Mesendoderm (in vitro differentiated cells): Measurements from ENCODE around the gene C3orf18. TPM values are rescaled to one million over a fixed set of nuclear protein-coding genes. Genes with fewer than 3 reads are reported as not detected.

Experiments
- DNase-seq: peaks from one replicate; pipeline ENCODE4 v3.0.0; 2013
- H2AK5ac ChIP-seq: 2 replicates; pipeline ENCODE4 v1.6.1; 2013; ENCODE audit warnings: low read length, inconsistent platforms
- H2BK120ac ChIP-seq: 2 replicates; pipeline ENCODE4 v1.6.1; 2013; ENCODE audit warnings: low read depth, mild to moderate bottlenecking, low read length, moderate library complexity, mixed read lengths
- H2BK15ac ChIP-seq: replicated peaks from 2 replicates; pipeline ENCODE4 v1.6.1; 2013; ENCODE audit warnings: low read depth, mild to moderate bottlenecking, moderate library complexity
- H2BK5ac ChIP-seq: 2 replicates; pipeline ENCODE4 v1.6.1; 2013; ENCODE audit warnings: low read length, inconsistent platforms
- H3K18ac ChIP-seq: 2 replicates; pipeline ENCODE4 v1.6.1; 2013; ENCODE audit warnings: mild to moderate bottlenecking, low read length, mixed read lengths
- H3K23ac ChIP-seq: one replicate; pipeline ENCODE4 v1.6.1; 2013; ENCODE audit warnings: low read length
- H3K27ac ChIP-seq: 2 replicates; pipeline ENCODE4 v1.5.1; 2013; ENCODE audit warnings: low read depth, mild to moderate bottlenecking, inconsistent platforms, low read length, moderate library complexity
- H3K27me3 ChIP-seq: 2 replicates; pipeline ENCODE4 v1.6.1; 2013; ENCODE audit warnings: low read length, control low read depth, mild to moderate bottlenecking, inconsistent platforms; ENCODE audit not compliant: insufficient read depth, poor library complexity
- H3K36me3 ChIP-seq: 2 replicates; pipeline ENCODE4 v1.6.1; 2013; ENCODE audit warnings: low read length, inconsistent platforms; ENCODE audit not compliant: control insufficient read depth, insufficient read depth
- H3K4ac ChIP-seq: one replicate; pipeline ENCODE4 v1.6.1; 2013; ENCODE audit warnings: low read depth, mild to moderate bottlenecking, low read length, moderate library complexity
- H3K4me1 ChIP-seq: 2 replicates; pipeline ENCODE4 v1.6.1; 2013; ENCODE audit warnings: low read depth, low read length, inconsistent platforms; ENCODE audit not compliant: control insufficient read depth
- H3K4me2 ChIP-seq: 2 replicates; pipeline ENCODE4 v1.6.1; 2013; ENCODE audit warnings: low read length
- H3K4me3 ChIP-seq: 2 replicates; pipeline ENCODE4 v1.5.1; 2013; ENCODE audit warnings: mild to moderate bottlenecking, low read length
- H3K56ac ChIP-seq: one replicate; pipeline ENCODE4 v1.6.1; 2013; ENCODE audit warnings: low read length
- H3K79me1 ChIP-seq: 2 replicates; pipeline ENCODE4 v1.6.1; 2013; ENCODE audit warnings: low read length, inconsistent platforms
- H3K79me2 ChIP-seq: 2 replicates; pipeline ENCODE4 v1.6.1; 2013; ENCODE audit warnings: mild to moderate bottlenecking, low read length; ENCODE audit not compliant: control insufficient read depth, insufficient read depth
- H3K9ac ChIP-seq: 2 replicates; pipeline ENCODE4 v1.6.1; 2013; ENCODE audit warnings: low read length, inconsistent platforms
- H4K5ac ChIP-seq: one replicate; pipeline ENCODE4 v1.6.1; 2013; ENCODE audit warnings: low read length
- H4K8ac ChIP-seq: one replicate; pipeline ENCODE4 v1.6.1; 2013; ENCODE audit warnings: low read depth, mild to moderate bottlenecking, control low read depth, low read length, moderate library complexity
- WGBS: extraction: QIAGEN DNeasy Blood & Tissue Kit; methylation state at CpG from one replicate; pipeline ENCODE4 v1.1.7; 2013; ENCODE audit warnings: low lambda C conversion rate, missing lambda C conversion rate; ENCODE audit not compliant: insufficient coverage; ENCODE audit errors: extremely low coverage; 5-methylcytosine and 5-hydroxymethylcytosine counted together
- polyA plus RNA-seq, 2 experiments: library from polyadenylated mRNA; stranded (reverse); fragments of 200-250 nt; gene quantifications; one replicate each; pipeline ENCODE4 v1.2.3, GENCODE V29; 2013

C3orf18 gene
- polyA plus RNA-seq (2013, experiment 1 of 2): 1.9 TPM
- 1.9 TPM for polyA plus RNA-seq (2013, experiment 2 of 2)

- DNase-seq: peak; percentile 85
- Histone ChIP-seq H3K27ac (no peak within 1 kb of the TSS), H3K27me3 (peaks cover 3% of the 10 kb centered on the region), H3K36me3 (no peaks in the 10 kb centered on the region), H3K4me2 (peak within 1 kb of the TSS; percentile 54), H3K23ac (peak within 1 kb of the TSS; percentile 59), H3K79me1 (no peaks in the 10 kb centered on the region), H2BK5ac (no peak within 1 kb of the TSS), H3K79me2 (no peaks in the 10 kb centered on the region), H2BK120ac (no peak within 1 kb of the TSS), H3K18ac (peak within 1 kb of the TSS; percentile 62), H3K4me3 (peak within 1 kb of the TSS; percentile 48), H3K56ac (peak within 1 kb of the TSS; percentile 90), H4K5ac (no peak within 1 kb of the TSS), H3K4me1 (peaks cover 2% of the 10 kb centered on the region), H3K9ac (peak within 1 kb of the TSS; percentile 62), H2BK15ac (no peak within 1 kb of the TSS), H4K8ac (no peak within 1 kb of the TSS), H3K4ac (peak within 1 kb of the TSS; percentile 59), H2AK5ac (no peak within 1 kb of the TSS)
- no CpG with 5 or more reads among the region's 53 CpGs for WGBS
Observed at GRCh38 chr3:50567386-50568167, at the start of gene C3orf18. TSS of gene C3orf18 (minus strand) at chr3:50567747. CDS start at chr3:50565699, 2,048 bp downstream.

DNA sequence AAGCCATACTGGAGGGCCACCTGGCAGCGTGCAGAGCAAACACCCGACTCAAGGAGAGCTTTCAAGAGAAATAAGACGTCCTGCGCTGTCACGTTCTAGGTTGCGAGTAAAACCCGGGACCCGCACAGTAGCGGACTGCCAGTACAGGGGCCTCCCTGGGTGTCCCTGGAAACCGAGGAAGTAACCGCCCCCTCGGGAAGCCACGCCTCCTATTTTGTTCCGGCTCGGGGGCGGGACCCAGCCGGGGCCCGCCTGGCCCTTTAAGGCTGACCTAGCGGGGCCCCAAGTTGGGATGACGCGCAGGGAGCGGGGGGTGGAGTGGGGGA is 49.2 kb upstream of the C3orf18 start:
- Histone ChIP-seq H3K4ac (no peak overlapping the region), H3K79me1 (peaks cover 7% of the 10 kb centered on the region), H3K36me3 (no peaks in the 10 kb centered on the region), H2AK5ac (no peak overlapping the region), H3K4me3 (peak overlapping the region; percentile 47), H3K9ac (peak overlapping the region; percentile 65), H4K8ac (no peak overlapping the region), H3K18ac (no peak overlapping the region), H3K56ac (peak overlapping the region; percentile 68), H2BK15ac (no peak overlapping the region), H3K27me3 (no peaks in the 10 kb centered on the region), H3K23ac (no peak overlapping the region), H2BK5ac (no peak overlapping the region), H3K4me2 (peak overlapping the region; percentile 95), H3K4me1 (peaks cover 8% of the 10 kb centered on the region), H3K27ac (no peak overlapping the region), H2BK120ac (no peak overlapping the region), H3K79me2 (no peaks in the 10 kb centered on the region), H4K5ac (no peak overlapping the region)
- no CpG with 5 or more reads among the region's 22 CpGs for WGBS
- peak; percentile 95 for DNase-seq

GRCh38 chr3:50616003-50616769 is 48.6 kb upstream of the C3orf18 start:
- no peak overlapping the region for H2BK5ac ChIP-seq
- H4K8ac ChIP-seq: no peak overlapping the region
- H3K27me3 ChIP-seq: no peaks in the 10 kb centered on the region
- no peak overlapping the region for H2BK120ac ChIP-seq
- peak overlapping the region; percentile 47 for H3K4me3 ChIP-seq
- H3K9ac ChIP-seq: peak overlapping the region; percentile 65
- WGBS: no CpG with 5 or more reads among the region's 24 CpGs
- H3K4me2 ChIP-seq: peak overlapping the region; percentile 95
- H2BK15ac ChIP-seq: no peak overlapping the region
- H3K36me3 ChIP-seq: no peaks in the 10 kb centered on the region
- H3K4ac ChIP-seq: no peak overlapping the region
- H3K27ac ChIP-seq: no peak overlapping the region
- no peak overlapping the region for H2AK5ac ChIP-seq
- no peaks in the 10 kb centered on the region for H3K79me2 ChIP-seq
- no peak overlapping the region for H3K18ac ChIP-seq
- peaks cover 8% of the 10 kb centered on the region for H3K4me1 ChIP-seq
- H3K23ac ChIP-seq: no peak overlapping the region
- no peak overlapping the region for H4K5ac ChIP-seq
- H3K79me1 ChIP-seq: peaks cover 7% of the 10 kb centered on the region
- DNase-seq: peak; percentile 92
- H3K56ac ChIP-seq: peak overlapping the region; percentile 68

DNA sequence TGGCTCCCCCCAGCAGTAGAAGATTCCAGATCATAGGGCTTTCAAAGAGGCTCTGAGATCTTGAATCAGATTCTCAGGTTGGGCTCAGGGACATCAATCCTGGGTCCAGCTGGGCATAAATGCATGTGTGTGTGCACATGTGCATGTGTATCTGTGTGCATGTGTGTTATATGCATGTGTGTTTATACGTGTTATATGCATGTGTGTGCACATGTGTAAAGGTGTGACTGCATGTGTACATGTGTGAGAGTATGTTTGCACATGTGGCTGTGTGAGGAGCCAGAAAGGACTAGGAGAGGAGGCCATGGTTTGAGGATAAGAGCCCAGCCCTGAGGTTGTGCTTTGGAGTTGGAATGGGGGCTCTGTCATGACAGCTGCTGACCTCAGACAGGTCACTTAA is 47.6 kb upstream of the C3orf18 start:
- Histone ChIP-seq H3K18ac (no peak overlapping the region), H3K27me3 (no peaks in the 10 kb centered on the region), H3K9ac (no peak overlapping the region), H3K4me2 (no peak overlapping the region), H4K5ac (no peak overlapping the region), H3K4me3 (no peak overlapping the region), H4K8ac (no peak overlapping the region), H2BK120ac (no peak overlapping the region), H3K23ac (no peak overlapping the region), H3K4me1 (peaks cover 8% of the 10 kb centered on the region), H2AK5ac (no peak overlapping the region), H3K56ac (no peak overlapping the region), H2BK5ac (no peak overlapping the region), H2BK15ac (no peak overlapping the region), H3K79me2 (no peaks in the 10 kb centered on the region), H3K36me3 (no peaks in the 10 kb centered on the region), H3K79me1 (peaks cover 7% of the 10 kb centered on the region), H3K4ac (no peak overlapping the region), H3K27ac (no peak overlapping the region)
- DNase-seq: no peak
- WGBS: no CpG with 5 or more reads among the region's 1 CpG

- no peaks in the 10 kb centered on the region for H3K36me3 ChIP-seq
- peak overlapping the region; percentile 75 for H3K9ac ChIP-seq
- no peak overlapping the region for H3K23ac ChIP-seq
- H3K4me2 ChIP-seq: no peak overlapping the region
- H3K56ac ChIP-seq: peak overlapping the region; percentile 89
- peaks cover 5% of the 10 kb centered on the region for H3K79me1 ChIP-seq
- H3K4me3 ChIP-seq: no peak overlapping the region
- no peak overlapping the region for H3K18ac ChIP-seq
- H2BK5ac ChIP-seq: no peak overlapping the region
- no peaks in the 10 kb centered on the region for H3K79me2 ChIP-seq
- H2BK120ac ChIP-seq: no peak overlapping the region
- H3K27ac ChIP-seq: no peak overlapping the region
- no peak overlapping the region for H3K4ac ChIP-seq
- no CpG with 5 or more reads among the region's 6 CpGs for WGBS
- H2AK5ac ChIP-seq: no peak overlapping the region
- H2BK15ac ChIP-seq: no peak overlapping the region
- no peak overlapping the region for H4K5ac ChIP-seq
- H3K4me1 ChIP-seq: peaks cover 8% of the 10 kb centered on the region
- H3K27me3 ChIP-seq: no peaks in the 10 kb centered on the region
- H4K8ac ChIP-seq: no peak overlapping the region
- DNase-seq: no peak
Observed at GRCh38 chr3:50612970-50613846, 45.7 kb upstream of the C3orf18 start.
